ENCODE measurements around the gene OXER1.

OXER1 gene

DNA sequence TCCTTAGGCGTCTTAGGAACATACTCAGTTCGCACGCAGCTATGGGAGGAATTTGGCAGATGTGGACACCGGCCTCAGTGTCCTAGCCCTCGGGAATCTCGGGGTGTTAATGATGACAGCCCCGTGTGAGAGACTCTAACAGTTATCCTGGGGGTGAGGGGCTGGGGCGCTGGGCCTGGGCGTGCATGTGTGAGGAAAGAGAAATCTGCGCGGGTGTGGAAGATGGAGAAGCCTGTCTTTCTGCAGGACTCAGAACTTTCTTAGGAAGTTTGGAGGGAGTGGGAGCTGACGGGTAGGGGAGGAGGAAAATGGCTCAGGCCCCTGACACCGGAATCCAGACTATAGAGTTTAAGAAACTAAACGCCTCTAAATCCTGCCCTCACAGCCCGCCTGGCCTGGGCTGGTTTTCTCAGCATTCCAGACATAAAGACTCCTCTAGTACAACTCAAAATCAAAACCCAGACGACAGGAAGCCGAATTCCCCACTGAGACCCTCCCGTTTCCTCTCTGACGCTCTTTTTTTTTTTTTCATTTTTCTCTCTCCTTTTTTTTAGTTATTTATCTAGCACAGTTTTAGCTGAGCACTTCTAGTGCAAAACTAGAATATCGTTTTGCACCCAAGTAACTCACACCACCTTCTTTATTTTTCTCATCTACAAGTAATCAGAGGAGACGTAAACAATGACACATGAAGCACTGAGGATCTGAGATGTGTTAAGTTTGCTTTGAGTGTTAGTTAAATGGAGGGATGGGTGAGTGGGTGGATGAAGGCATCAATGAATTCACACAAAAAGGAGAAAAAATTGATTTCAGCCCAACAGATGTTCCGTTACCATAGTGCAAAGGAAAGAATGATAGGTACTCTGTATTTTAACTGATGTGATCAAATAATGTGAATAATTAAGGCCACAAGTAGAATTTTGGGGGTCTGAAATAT lies 29.7 kb upstream of the OXER1 start:
- DNase-seq (ENCODE audit: low spot score): no peak

DNA sequence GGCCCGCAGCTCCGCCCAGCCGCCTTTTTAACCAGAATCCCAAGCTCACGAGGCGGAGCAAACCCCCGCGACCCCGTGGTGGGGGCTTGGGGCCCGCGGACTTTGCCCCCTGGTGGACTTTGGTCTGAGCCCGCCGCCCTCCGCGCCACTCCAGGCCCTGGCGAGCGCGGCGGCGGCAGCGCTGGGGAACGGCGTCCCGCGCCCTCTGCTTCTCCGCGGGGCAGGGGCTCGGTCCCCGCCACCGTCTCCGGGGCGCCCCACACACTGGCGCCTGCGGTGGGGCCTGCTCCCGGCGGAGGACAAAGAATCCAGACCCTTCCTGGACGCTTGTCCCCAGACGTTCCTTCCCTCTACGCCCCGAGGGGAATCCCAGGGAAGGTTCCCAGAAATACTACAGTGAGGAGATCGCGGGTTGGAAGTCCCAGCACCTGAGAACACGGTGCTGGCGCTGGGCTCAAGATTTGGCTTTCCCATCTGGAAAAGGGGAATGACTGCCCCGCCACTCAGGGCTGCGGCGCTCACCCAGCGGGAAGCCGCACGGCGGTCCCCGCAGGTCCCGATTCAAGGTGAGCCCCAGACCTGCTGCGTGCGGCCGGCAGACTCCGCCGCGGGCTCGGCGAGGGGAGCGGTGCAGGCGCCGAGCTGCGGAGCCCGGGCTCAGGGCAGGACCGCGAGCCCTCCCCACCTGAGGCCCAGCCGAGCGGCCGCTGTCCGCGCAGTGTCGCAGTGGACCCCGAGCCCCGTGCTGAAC lies 28.8 kb upstream of the OXER1 start, which contains the start of gene HAAO:
Gene HAAO (minus strand): TSS at position 1 of the 751 bp plus-strand sequence. CDS start 47 bp downstream, outside the sequence.
- peak; percentile 44 for DNase-seq (ENCODE audit: low spot score)

DNA sequence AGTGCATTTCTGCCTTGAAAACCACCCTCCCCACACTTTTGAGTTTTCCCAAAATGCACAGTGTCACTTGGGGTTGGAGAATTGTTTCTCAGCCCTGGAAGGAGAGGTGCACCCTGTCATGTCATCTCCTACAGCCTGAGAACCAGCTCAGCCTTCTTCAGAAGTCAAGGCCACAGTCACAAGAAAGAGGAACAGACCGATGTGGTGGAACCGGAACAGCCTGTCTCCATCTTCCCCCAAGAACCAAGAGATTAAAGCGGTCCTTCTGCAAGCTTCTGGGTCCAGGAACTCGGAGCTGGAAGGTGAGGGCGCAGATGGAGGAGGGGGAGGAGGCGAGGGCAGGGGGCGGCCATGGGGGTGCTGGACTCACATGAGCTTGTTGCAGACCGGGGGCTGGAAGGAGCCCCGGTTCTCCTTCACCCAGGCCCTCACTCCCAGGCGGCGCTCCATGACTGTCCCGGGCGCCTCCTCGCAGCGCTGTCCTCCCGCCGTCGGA lies 28.2 kb upstream of the OXER1 start:
- peak; percentile 44 for DNase-seq (ENCODE audit: low spot score)

DNA sequence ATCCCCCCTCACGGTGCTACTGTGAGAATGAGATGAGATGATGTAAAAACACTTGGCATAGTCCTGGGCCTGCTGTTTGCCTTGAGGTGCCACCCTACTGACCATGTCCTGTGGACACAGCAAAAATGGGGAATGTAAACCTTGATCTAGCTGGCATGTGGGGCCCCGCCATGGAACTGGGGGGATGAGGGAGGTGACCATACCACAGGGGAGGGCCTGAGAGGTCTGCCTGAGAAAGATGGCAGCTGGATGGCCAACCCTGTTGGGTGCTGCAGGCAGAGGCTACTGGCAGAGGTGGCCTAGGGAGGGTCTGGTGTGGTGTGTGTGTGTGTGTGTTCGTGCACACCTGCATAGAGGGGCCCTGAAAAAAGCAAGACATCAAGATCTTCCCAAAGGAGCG lies 27.7 kb upstream of the OXER1 start:
- DNase-seq (ENCODE audit: low spot score): no peak

DNA sequence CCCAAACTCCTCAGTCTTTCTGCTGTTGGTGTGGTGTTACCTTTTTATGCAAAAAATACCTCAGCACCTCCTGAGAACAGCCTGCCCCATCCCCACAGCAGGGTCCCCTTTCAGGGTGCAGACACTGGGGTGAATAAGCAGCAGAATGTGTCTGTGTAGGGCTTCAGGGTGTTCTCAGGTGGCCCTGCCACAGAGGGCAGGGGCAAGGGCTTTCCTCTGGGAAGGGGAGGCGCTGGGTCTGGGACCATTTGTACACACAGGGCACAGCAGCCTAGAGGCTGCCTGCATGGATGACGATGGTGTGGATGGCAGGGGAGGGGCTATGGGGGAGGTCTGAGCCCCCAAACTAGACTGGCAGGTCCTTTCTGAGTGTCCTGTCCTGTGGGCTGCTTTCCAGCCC lies 25.8 kb upstream of the OXER1 start:
- no peak for DNase-seq (ENCODE audit: low spot score)

DNA sequence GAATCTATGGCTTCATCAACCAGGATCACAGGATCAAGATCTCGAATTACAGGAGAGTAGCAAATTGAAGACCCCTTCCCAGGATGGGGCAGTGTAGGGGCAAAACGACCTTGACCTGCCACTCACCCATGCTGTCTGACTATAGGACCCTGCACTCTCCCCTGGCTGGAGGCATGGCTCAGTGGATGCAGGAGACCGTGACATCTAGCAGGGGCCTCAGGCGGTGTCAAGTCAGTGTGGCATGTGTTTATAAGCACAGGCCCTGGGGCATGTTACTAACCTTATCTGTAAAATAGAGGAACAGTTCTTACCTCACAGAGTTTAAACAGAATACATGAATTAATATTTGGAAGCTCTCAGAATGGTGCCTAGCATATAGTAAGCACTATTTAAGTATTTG lies 24.9 kb upstream of the OXER1 start:
- no peak for DNase-seq (ENCODE audit: low spot score)

DNA sequence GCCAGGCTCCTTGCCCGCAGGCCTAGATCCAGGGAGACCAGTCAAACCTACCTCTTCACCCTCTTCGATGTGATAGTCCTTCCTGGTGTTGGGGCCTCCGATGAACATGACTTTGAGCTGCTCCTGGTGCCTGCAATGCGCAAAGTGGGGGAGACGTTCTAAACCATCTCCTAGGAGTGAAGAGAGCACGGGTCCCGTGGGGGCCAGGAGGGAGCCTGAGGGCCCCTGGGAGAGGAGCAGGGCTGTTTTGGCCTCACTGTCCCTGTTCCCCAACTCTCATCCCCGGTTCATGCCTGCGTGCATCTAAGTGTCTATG lies 24.5 kb upstream of the OXER1 start:
- no peak for DNase-seq (ENCODE audit: low spot score)

DNA sequence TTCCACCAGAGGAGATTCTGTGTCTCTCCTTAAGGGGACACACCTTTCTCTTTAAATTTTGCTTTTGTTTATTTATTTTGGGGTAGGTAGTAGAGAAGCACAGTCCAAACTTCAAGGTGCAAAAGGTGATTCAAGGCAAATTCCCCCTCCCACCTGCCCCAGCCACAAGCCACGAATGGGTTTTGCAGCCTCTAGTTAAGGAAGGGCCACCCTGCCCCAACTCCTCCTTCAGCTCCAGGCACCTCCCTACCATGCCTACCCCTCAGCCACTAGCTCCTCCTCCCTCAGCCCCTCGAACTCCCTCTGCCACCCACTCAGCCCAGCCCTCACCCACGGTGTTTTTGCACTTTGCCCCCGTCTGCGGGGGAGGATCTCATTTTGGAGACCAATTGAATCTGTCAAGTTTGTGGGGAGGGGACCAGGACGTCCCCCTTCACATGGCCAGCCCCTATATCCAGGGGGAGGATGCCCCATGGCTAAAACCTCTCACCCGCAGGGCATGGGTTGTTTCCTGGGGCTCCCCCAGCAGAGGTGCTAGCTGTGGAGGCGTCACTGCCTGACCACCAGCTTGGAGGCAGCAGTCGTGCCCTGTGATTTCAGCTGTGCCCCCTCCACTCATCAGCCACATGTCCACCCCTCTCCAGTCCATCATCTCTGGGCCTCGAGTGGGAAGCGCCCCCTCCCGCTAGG lies 24.0 kb upstream of the OXER1 start:
- no peak for DNase-seq (ENCODE audit: low spot score)

DNA sequence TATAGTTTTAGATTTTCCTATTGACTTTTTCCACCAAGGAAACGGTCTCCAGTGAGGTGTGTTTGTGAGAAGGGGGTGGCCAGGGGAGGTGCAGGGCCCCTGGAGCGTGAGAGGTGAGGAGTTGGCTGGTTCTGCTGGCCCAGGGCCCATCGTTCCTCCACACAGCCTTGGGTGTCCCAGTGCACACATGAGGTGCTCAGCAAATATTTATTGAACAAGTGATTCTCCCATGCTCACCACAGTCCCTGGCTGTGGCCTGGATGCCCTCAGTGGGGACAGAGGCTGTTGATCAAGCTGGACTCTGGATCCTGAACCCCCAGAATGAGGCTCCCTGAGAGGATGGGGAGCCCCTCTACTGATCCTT lies 23.5 kb upstream of the OXER1 start:
- no peak for DNase-seq (ENCODE audit: low spot score)

DNA sequence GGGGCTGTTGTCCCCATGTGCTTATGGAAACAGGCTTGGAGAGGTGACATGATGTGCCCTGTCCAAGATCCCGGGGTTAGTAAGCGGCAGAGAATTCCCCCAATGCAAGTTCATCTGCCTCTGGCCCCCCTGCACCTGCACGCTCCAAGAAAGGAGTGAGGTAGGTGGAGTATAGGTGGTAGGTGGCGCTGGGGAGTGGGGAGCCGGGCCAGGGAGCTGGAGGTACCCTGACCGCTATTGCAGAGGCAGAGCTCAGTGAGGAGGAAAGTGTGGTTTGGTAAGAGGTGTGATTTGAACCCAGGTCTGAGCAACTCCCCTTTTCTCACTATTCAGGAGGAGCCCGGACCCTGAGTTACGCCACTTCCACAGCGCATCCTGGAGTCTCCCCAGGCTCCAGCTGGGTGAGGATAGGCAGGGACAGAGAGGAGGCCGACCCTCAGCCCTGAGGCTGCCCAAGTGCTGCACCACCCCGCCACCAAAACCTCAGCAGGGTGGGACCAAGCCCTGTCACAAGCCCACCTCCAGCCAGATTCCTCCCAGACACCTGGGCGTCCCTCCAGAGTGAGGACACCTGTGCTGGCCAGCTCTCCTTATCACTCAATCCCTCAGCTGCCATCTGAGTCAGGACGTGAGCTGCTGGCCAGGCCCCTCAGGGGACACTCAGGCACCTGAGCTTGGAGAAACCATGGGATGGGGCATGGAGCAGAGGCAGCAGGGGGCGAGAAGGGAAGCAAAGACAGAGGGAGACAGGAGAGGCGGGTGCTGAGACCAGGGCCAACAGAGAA lies 22.8 kb upstream of the OXER1 start:
- no peak for DNase-seq (ENCODE audit: low spot score)

DNA sequence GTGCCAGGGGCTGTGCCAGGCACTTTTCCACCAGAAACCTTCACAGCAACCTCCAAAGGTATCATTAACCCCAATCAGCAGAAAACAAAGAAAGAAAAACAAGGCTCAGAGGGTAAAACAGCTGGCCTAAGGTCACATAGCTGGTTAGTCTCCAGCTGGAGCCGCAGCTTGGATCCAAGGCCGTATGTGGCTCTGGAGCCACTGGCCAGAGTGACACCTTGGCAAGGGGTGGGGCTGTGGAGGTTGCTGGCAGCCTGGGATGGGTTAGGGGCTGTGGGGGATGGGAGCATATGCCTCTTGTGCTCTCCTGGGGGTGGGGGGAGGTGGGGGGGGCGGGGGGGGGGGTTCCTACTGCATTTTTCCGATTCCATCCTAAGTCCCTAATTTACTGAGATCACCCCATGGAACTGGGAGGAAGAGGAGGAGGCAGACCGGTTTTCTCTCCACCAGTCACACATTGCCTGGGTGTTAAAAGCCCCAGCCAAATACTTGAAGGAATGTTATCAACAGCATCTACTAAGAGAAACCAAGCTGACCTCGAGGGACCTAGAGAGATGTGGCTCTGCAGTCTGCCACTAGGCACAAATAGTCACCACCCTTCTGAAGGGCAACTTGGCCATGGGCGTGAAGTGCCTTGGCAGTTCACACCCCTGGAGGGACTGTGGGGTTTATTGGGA lies 20.4 kb upstream of the OXER1 start:
- DNase-seq (ENCODE audit: low spot score): no peak

DNA sequence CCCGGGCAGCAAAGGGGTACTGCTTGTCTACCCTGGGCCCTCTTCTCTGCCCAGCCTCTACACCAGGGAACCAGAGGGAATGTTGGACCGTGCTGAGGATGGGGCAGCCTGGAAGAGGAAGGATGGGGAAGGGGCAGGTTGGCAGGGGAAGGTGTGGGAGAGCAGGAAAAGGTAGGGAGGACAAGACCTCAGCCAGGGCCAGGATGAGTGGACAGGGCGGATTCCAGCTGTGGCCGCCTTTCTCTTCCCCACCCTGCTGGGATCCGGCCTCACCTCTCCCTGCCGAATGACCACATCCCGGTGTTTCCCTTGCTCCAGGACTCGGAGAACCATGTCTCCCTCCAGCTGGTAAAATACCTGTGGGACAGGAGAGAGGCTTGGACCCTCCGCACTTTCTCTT lies 19.6 kb upstream of the OXER1 start:
- DNase-seq (ENCODE audit: low spot score): no peak

DNA sequence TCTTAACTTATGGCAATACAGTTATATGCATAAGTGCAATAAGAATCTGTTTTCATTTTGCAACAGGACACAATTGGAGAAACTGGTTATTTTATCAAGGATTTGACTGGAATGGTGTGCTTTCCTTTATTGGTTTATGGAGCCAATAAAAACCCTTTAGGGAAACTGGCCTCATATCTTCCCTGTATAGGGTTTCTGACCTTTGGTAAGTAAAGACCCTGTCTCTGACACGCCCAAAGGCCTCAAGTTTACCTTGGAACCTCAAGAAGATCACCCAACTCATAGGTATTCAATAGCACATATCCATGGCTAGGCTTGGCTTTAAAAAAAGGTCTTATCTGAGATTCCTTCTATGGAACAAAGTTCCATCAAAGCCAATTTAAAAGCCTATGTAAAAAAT lies 17.2 kb upstream of the OXER1 start:
- DNase-seq (ENCODE audit: low spot score): no peak

DNA sequence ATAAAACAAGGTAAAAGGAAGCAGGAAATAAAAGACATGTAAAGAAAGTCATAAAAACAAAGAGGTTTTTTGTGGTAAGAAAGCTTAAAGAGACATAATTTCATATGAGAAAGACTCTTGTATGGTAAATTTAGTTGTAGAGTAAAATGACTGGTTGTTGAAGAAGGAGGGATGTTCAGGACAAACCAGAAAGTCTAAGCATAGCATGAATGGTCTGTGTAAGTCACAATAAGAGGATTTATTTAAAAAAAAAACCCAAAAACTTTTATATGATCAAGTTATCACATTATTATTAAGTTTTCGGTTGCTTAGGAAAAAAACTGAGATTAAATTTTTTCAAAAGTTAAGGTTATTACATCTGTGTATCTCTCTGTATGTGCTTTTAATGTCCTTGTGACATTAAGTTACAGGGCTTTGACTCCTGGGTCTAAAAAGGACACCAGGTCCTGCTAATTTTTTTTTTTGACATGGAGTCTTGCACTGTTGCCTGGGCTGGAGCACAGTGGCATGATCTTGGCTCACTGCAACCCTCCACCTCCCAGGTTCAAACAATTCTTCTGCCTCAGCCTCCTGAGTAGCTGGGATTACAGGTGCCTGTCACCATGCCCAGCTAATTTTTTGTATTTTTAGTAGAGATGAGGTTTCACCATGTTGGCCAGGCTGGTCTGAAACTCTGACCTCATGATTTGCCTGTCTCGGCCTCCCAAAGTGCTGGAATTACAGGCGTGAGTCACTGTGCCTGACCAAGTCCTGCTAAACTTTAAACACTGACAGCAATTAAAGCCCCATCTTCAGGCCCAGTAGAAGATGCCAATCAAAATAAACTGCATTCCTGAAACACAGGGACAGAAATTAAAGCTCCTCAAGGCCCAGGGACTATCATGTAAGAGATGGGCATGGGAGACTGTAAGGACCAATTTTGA lies 14.2 kb upstream of the OXER1 start:
- DNase-seq (ENCODE audit: low spot score): no peak

DNA sequence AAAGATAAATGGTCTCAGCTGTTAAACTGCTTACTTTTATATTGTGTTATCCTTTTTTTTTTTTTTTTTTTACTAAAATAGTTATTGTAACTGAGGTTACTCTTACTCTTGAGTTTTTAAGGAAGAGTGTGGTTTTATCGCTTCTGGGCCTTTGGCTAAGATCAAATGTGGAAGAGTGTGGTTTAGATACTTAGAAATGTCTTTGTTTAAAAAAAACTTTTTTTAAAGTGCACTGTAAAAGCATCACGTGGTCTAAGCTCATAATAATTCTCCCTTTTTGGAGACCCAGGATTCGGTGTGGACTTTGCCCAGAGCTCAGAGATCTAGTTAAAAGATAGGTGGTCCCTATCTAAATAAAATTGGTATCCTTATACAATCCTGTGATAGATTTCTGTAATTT lies 11.9 kb upstream of the OXER1 start:
- no peak for DNase-seq (ENCODE audit: low spot score)

DNA sequence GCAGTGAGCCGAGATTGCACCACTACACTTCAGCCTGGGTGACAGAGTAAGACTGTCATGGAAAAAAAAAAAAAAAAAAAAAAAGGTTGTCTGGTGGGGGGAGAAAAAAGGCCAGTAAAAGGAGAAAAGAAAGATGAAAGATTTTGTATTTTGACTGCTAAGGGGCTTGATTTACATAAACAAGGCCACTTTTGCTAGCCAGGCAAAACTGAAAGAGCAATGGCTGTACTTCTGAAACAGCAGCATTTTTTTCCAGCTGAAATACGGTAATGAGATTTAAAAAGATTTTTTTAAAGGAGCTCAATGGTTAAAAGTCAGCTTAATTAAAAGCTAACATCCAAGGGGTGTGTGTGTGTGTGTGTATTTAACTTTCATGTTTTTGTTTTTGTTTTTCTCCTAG lies 11.3 kb upstream of the OXER1 start:
- DNase-seq (ENCODE audit: low spot score): no peak

DNA sequence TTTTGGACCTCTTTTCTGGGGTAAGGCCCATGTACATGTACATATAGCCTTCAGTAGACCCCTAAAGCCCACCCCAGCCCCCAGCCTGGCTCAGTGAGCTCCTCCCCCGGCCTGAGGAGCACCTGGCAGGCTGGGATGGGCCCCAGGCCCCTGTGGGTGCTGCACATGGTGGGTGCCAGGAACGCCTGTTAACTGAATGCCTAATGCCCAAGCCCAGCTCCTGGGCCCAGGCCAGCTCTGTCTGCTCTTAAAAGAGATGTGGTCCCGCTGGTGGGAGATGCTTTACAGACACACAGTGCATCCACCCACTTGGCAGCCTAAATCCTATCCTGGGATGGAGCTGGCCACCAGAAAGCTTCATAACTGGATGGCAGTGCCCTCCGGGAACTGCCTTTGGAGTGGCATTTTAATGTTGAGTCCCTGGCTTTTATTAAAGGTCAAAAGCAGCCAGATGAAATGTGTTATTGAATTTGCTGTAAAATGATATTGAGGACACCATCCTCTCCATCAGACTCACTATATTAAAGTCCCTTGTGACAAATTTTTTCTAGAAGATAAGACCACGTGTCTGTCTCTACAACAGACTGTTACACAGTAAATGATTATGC lies 7.7 kb upstream of the OXER1 start:
- no peak for DNase-seq (ENCODE audit: low spot score)

DNA sequence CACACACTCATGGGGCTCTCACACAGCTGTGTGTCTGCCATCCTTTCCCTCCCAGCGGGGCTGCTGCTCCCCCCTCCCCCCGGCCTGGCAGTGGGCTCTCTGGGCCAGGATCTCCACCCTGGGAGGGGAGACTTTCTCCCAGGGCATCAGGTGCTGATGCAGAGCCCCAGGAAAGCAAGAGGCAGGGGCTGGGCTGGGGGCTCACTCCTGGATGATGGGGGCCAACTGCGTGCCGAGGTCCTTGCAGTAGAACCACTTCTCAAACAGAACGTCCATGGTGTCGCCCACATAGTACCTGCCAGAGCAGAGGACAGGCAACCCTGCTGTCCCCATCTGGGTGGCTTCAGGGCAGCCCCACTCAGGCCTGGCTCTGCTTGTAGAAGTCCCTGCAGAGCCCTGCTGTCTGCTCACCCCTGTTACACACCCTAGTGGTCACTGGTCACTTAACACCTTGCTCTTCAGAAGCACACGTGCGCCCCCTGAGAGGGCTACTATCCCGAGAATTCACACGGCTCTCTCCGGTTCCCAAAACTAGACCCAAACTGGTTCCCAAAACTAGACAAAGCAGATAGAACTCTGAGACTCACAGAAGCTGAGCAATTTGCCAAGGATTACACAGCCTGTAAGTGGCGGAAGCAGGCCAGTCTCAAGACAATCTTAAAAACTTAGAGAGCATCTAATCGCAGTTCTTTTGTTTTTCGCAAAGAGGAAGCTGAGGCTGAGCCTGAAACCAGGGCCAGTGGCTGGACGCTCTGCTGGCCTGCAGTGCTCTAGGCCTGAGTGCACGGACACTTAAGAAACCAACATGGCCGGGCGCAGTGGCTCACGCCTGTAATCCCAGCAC lies 6.6 kb upstream of the OXER1 start:
- peak; percentile 58 for DNase-seq (ENCODE audit: low spot score)
